Astrocyte (in vitro differentiated cells and primary cell): Measurements from ENCODE around the gene UBAP1. TPM values are rescaled to one million over a fixed set of nuclear protein-coding genes. Genes with fewer than 3 reads are reported as not detected.

Experiments
- DNase-seq: peaks from one replicate; pipeline ENCODE4 v3.0.0-alpha.2; 2010; ENCODE audit warnings: low read depth
- FAIRE-seq: peaks from 2 replicates; lab custom pipeline; 2011; peaks lifted over from hg19 to GRCh38; lab: Jason Lieb, UNC
- H2AFZ ChIP-seq: 2 replicates; pipeline ENCODE4 v1.6.0; 2012; ENCODE audit warnings: low read depth, low read length, inconsistent platforms
- H3K27ac ChIP-seq: 2 replicates; pipeline ENCODE4 v1.5.1; 2011; ENCODE audit warnings: low read depth, low read length, inconsistent platforms
- H3K27me3 ChIP-seq: 2 replicates; pipeline ENCODE4 v1.6.0; 2011; ENCODE audit warnings: low read length, inconsistent platforms; ENCODE audit not compliant: insufficient read depth
- H3K36me3 ChIP-seq: 2 replicates; pipeline ENCODE4 v1.5.1; 2011; ENCODE audit warnings: low read length, inconsistent platforms; ENCODE audit not compliant: insufficient read depth
- H3K4me1 ChIP-seq: 2 replicates; pipeline ENCODE4 v1.5.1; 2011; ENCODE audit warnings: low read length, inconsistent platforms; ENCODE audit not compliant: insufficient read depth
- H3K4me2 ChIP-seq: 2 replicates; pipeline ENCODE4 v1.6.0; 2012; ENCODE audit warnings: low read length, inconsistent platforms
- H3K4me3 ChIP-seq: 2 replicates; pipeline ENCODE4 v1.5.1; 2011; ENCODE audit warnings: low read depth, mild to moderate bottlenecking, low read length, inconsistent platforms; ENCODE audit not compliant: insufficient read depth
- H3K79me2 ChIP-seq: 2 replicates; pipeline ENCODE4 v1.6.0; 2012; ENCODE audit warnings: mild to moderate bottlenecking, low read length, inconsistent platforms; ENCODE audit not compliant: insufficient read depth
- H3K9ac ChIP-seq: 2 replicates; pipeline ENCODE4 v1.6.0; 2012; ENCODE audit warnings: mild to moderate bottlenecking, low read length, inconsistent platforms
- H3K9me3 ChIP-seq: 2 replicates; pipeline ENCODE4 v1.5.1; 2012; ENCODE audit warnings: low read depth, mild to moderate bottlenecking, low read length, inconsistent platforms; ENCODE audit not compliant: insufficient read depth
- H4K20me1 ChIP-seq: 2 replicates; pipeline ENCODE4 v1.6.0; 2012; ENCODE audit warnings: low read length, inconsistent platforms; ENCODE audit not compliant: insufficient read depth
- H3K27ac Mint-ChIP-seq: one replicate; pipeline ENCODE4 v1.8.0; 2021; ENCODE audit warnings: mild to moderate bottlenecking, mixed read lengths; ENCODE audit not compliant: unreplicated experiment
- H3K27me3 Mint-ChIP-seq: one replicate; pipeline ENCODE4 v1.8.0; 2021; ENCODE audit warnings: low read depth, mixed read lengths; ENCODE audit not compliant: unreplicated experiment
- H3K36me3 Mint-ChIP-seq: one replicate; pipeline ENCODE4 v1.8.0; 2021; ENCODE audit warnings: low read depth, mixed read lengths; ENCODE audit not compliant: unreplicated experiment
- H3K4me1 Mint-ChIP-seq: one replicate; pipeline ENCODE4 v1.8.0; 2021; ENCODE audit warnings: low read depth, mixed read lengths; ENCODE audit not compliant: unreplicated experiment
- H3K4me3 Mint-ChIP-seq: one replicate; pipeline ENCODE4 v1.8.0; 2021; ENCODE audit warnings: mild to moderate bottlenecking, moderate library complexity, mixed read lengths; ENCODE audit not compliant: unreplicated experiment
- H3K9me3 Mint-ChIP-seq: one replicate; pipeline ENCODE4 v1.8.0; 2021; ENCODE audit warnings: mild to moderate bottlenecking, mixed read lengths; ENCODE audit not compliant: unreplicated experiment
- CTCF ChIP-seq: IDR thresholded peaks from 2 replicates; pipeline ENCODE4 v1.5.1; 2011; ENCODE audit warnings: low read depth, mild to moderate bottlenecking, inconsistent platforms, low read length, moderate library complexity; ENCODE audit not compliant: insufficient read depth
- EZH2 ChIP-seq: IDR thresholded peaks from 2 replicates; pipeline ENCODE4 v1.6.1; 2012; ENCODE audit warnings: mild to moderate bottlenecking, low read length, inconsistent platforms; ENCODE audit not compliant: insufficient read depth
- total RNA-seq: library from RNA; stranded (reverse); gene quantifications from 2 replicates; pipeline ENCODE4 v1.2.1, GENCODE V29; 2021

The UBAP1 gene
- total RNA-seq, 1 donor from 2014 or later, result 52.0 TPM

DNA sequence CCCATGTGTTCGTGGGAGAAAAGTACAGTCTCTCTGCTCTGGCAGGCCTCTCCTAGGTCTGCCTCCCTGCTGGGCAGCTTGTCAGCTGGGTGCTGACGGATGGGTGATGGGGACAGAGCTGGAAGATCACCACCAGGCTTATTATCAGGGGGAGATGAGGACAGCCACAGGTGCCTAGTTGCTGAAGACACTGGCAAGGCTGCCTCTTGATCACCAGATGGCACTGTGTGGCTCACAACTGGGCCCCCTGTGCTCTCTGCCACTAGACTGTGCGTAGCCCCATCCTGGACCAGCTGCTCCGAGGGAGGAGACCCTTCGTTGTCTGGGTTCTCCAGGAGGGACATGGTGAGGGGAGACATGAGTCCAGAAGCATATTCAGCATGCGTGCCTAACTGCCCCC, 77.3 kb downstream of the UBAP1 start:
- H3K36me3 ChIP-seq, result peaks cover 6% of the 10 kb centered on the region
- H3K9ac ChIP-seq, result no peak overlapping the region
- Mint-ChIP-seq H3K27me3 (no peaks in the 10 kb centered on the region), H3K4me1 (peaks cover 29% of the 10 kb centered on the region), H3K27ac (no peak overlapping the region), H3K4me3 (no peak overlapping the region), H3K36me3 (peaks cover 21% of the 10 kb centered on the region), H3K9me3 (no peaks in the 10 kb centered on the region)
- H3K79me2 ChIP-seq, result no peaks in the 10 kb centered on the region
- DNase-seq (no peak), FAIRE-seq (no peak)
- TF ChIP-seq CTCF (no peak), EZH2 (no peak)
- H3K4me2 ChIP-seq, result no peak overlapping the region
- H3K4me1 ChIP-seq, result peaks cover 33% of the 10 kb centered on the region
- no peak overlapping the region for H2AFZ ChIP-seq
- H3K27me3 ChIP-seq, result no peaks in the 10 kb centered on the region
- no peak overlapping the region for H3K27ac ChIP-seq
- H4K20me1 ChIP-seq, result peaks cover 8% of the 10 kb centered on the region
- H3K9me3 ChIP-seq, result no peaks in the 10 kb centered on the region
- H3K4me3 ChIP-seq, result no peak overlapping the region

DNA sequence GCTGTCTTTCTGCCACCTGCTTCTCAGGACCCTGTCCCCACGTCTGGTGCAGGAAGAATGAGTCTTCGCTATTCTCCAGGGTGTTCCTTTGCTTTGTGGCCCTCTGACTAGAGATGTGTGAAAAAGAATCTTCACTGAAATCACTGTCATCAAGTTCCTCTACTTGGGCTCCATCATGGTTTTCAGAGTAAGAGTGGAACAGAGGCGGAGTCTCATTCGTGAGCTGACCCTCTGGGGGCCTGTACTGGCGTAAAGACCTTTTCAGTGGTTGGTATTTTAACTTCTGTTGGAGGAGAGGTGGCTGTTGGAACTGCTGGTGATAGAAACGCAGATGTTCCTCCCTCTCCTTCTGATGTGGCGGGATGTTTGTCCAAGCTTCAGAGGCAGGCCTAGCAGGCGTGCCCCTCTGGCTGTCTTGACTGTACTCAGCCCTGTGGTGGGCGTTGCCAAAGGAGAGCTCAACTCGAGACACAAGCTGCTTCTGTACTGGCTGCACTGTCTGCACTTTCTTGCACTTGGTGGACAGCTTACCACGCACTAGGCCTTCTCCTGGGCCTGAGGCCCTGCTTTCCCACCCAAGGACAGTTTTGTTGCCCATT, 78.2 kb downstream of the UBAP1 start:
- no peaks in the 10 kb centered on the region for H3K9me3 Mint-ChIP-seq
- no peak for TF ChIP-seq EZH2
- no peak for TF ChIP-seq CTCF
- peaks cover 16% of the 10 kb centered on the region for H3K36me3 Mint-ChIP-seq
- no peaks in the 10 kb centered on the region for H3K27me3 ChIP-seq
- DNase-seq (no peak), FAIRE-seq (no peak)
- H3K4me1 ChIP-seq, result peaks cover 33% of the 10 kb centered on the region
- H3K4me3 Mint-ChIP-seq, result no peak overlapping the region
- H3K27ac Mint-ChIP-seq, result no peak overlapping the region
- H3K4me3 ChIP-seq, result no peak overlapping the region
- H3K9ac ChIP-seq, result no peak overlapping the region
- H3K4me2 ChIP-seq, result no peak overlapping the region
- no peak overlapping the region for H2AFZ ChIP-seq
- peaks cover 4% of the 10 kb centered on the region for H4K20me1 ChIP-seq
- peaks cover 6% of the 10 kb centered on the region for H3K36me3 ChIP-seq
- peaks cover 29% of the 10 kb centered on the region for H3K4me1 Mint-ChIP-seq
- H3K27me3 Mint-ChIP-seq, result no peaks in the 10 kb centered on the region
- no peak overlapping the region for H3K27ac ChIP-seq
- H3K79me2 ChIP-seq, result no peaks in the 10 kb centered on the region
- no peaks in the 10 kb centered on the region for H3K9me3 ChIP-seq

GRCh38 chr9:34259315-34259714, 80.5 kb downstream of the UBAP1 start:
- no peaks in the 10 kb centered on the region for H3K79me2 ChIP-seq
- TF ChIP-seq CTCF (no peak), EZH2 (no peak)
- no peak overlapping the region for H3K27ac Mint-ChIP-seq
- H3K36me3 ChIP-seq, result peaks cover 6% of the 10 kb centered on the region
- no peaks in the 10 kb centered on the region for H3K27me3 ChIP-seq
- peaks cover 13% of the 10 kb centered on the region for H3K4me1 ChIP-seq
- no peaks in the 10 kb centered on the region for H3K9me3 Mint-ChIP-seq
- no peaks in the 10 kb centered on the region for H4K20me1 ChIP-seq
- H3K36me3 Mint-ChIP-seq, result peaks cover 10% of the 10 kb centered on the region
- H3K9ac ChIP-seq, result no peak overlapping the region
- FAIRE-seq, result no peak
- H3K27ac ChIP-seq, result no peak overlapping the region
- no peaks in the 10 kb centered on the region for H3K27me3 Mint-ChIP-seq
- no peak for DNase-seq
- H3K4me3 Mint-ChIP-seq, result no peak overlapping the region
- H3K4me3 ChIP-seq, result no peak overlapping the region
- H3K4me1 Mint-ChIP-seq, result peaks cover 14% of the 10 kb centered on the region
- no peak overlapping the region for H3K4me2 ChIP-seq
- no peak overlapping the region for H2AFZ ChIP-seq
- H3K9me3 ChIP-seq, result no peaks in the 10 kb centered on the region
